GM12878 (cell line): ENCODE results near the gene LSM14B. TPM values are rescaled to one million over a fixed set of nuclear protein-coding genes. Genes with fewer than 3 reads are reported as not detected.

Experiments
- ATAC-seq: fragments of 200-7000 bp; cut with Tn5 transposase; 3 replicates; pipeline ENCODE4 v1.9.1; 2020; ENCODE audit warnings: mild to moderate bottlenecking, moderate library complexity
- BruUV-seq: library from RNA; stranded (reverse); fragments of 400-500 nt; replicated peaks from 2 replicates; lab custom pipeline; 2021; lab: Mats Ljungman, UMichigan
- CTCF ChIA-PET: fragments of 300-600 bp; sonication (Branson Sonifier 250); formaldehyde crosslinking; extraction: SDS; loops from one replicate; lab custom pipeline; 2021; ENCODE audit warnings: inconsistent platforms; lab: Yijun Ruan, JAX
- POLR2A ChIA-PET: fragments of 350-600 bp; formaldehyde crosslinking; extraction: SDS; loops from one replicate; lab custom pipeline; 2021; ENCODE audit warnings: inconsistent platforms; lab: Charles Lee
- RAD21 ChIA-PET: fragments of 300-600 bp; sonication (Branson Sonifier 250); formaldehyde crosslinking; loops from one replicate; lab custom pipeline; 2023; ENCODE audit warnings: antibody characterized with exemption; ENCODE audit not compliant: unreplicated experiment; lab: Charles Lee
- SMC1A ChIA-PET: fragments of 300-600 bp; sonication (Branson Sonifier 250); formaldehyde crosslinking; loops from one replicate; lab custom pipeline; 2023; ENCODE audit not compliant: unreplicated experiment, uncharacterized antibody; lab: Charles Lee
- DNase-seq: peaks from one replicate; pipeline ENCODE4 v3.0.0-alpha.2; 2011; ENCODE audit warnings: low read depth, low spot score
- FAIRE-seq: peaks from 3 replicates; lab custom pipeline; 2011; peaks lifted over from hg19 to GRCh38; lab: Jason Lieb, UNC
- H2AFZ ChIP-seq: 2 replicates; pipeline ENCODE4 v1.6.0; 2011; ENCODE audit warnings: low read depth, low read length, control low read depth; ENCODE audit not compliant: control insufficient read depth
- H3K27ac ChIP-seq: 2 replicates; pipeline ENCODE4 v1.5.1; 2011; ENCODE audit warnings: control low read depth; ENCODE audit not compliant: control insufficient read depth, insufficient read depth
- H3K27me3 ChIP-seq, 2 experiments: replicated peaks in 1 of 2; 2 replicates each; pipeline versions ENCODE4 v1.6.0 to v1.6.1; 2011; ENCODE audit warnings: low read length in 1 of 2; ENCODE audit not compliant: control insufficient read depth in 2 of 2, insufficient read depth in 2 of 2
- H3K36me3 ChIP-seq, 2 experiments: 2 replicates each; pipeline ENCODE4 v1.5.1; 2011; ENCODE audit warnings: low read length in 1 of 2; ENCODE audit not compliant: control insufficient read depth in 2 of 2, insufficient read depth in 2 of 2
- H3K4me1 ChIP-seq: 2 replicates; pipeline ENCODE4 v1.6.1; 2011; ENCODE audit warnings: mild to moderate bottlenecking, low read length, moderate library complexity, mixed read lengths; ENCODE audit not compliant: control insufficient read depth, insufficient read depth
- H3K4me2 ChIP-seq: 2 replicates; pipeline ENCODE4 v1.6.0; 2011; ENCODE audit warnings: control low read depth; ENCODE audit not compliant: control insufficient read depth, insufficient read depth
- H3K4me3 ChIP-seq: fragments of 200-600 bp; sonication (generic); 2 replicates; pipeline ENCODE4 v1.5.1; 2016
- H3K79me2 ChIP-seq: 2 replicates; pipeline ENCODE4 v1.6.0; 2011; ENCODE audit warnings: low read length; ENCODE audit not compliant: control insufficient read depth, insufficient read depth
- H3K9ac ChIP-seq: 2 replicates; pipeline ENCODE4 v1.8.0; 2011; ENCODE audit warnings: low read length, control low read depth, mixed read lengths; ENCODE audit not compliant: control insufficient read depth, insufficient read depth
- H3K9me3 ChIP-seq: replicated peaks from 3 replicates; pipeline ENCODE4 v1.5.1; 2011; ENCODE audit warnings: mild to moderate bottlenecking, low read length; ENCODE audit not compliant: control insufficient read depth, insufficient read depth
- H4K20me1 ChIP-seq: 2 replicates; pipeline ENCODE4 v1.6.0; 2011; ENCODE audit not compliant: control insufficient read depth, insufficient read depth
- EED ChIP-seq: sonication (generic); IDR thresholded peaks from 2 replicates; pipeline ENCODE4 v1.6.1; 2016; ENCODE audit warnings: antibody characterized with exemption, low read depth
- KLF5 ChIP-seq: fragments of 450-650 bp; IDR thresholded peaks from 2 replicates; pipeline ENCODE4 v1.6.1; 2014; ENCODE audit warnings: mild to moderate bottlenecking; ENCODE audit not compliant: partially characterized antibody
- PRDM15 ChIP-seq: fragments of 450-650 bp; formaldehyde crosslinking; IDR thresholded peaks from 2 replicates; pipeline ENCODE4 v1.4.0; 2020; ENCODE audit warnings: mild to moderate bottlenecking, moderate library complexity
- USF1 ChIP-seq: IDR thresholded peaks from 2 replicates; pipeline ENCODE4 v1.6.1; 2011; ENCODE audit warnings: borderline replicate concordance, low read depth, mild to moderate bottlenecking, moderate library complexity, mixed read lengths, low read length; ENCODE audit not compliant: insufficient read depth; ENCODE audit errors: extremely low read length
- USF2 ChIP-seq: IDR thresholded peaks from 2 replicates; pipeline ENCODE4 v1.6.1; 2011; ENCODE audit warnings: low read depth, low read length, improper control_type of control experiment, borderline replicate concordance
- WRNIP1 ChIP-seq: IDR thresholded peaks from 2 replicates; pipeline ENCODE4 v1.6.1; 2011; ENCODE audit warnings: low read depth, low read length, improper control_type of control experiment, borderline replicate concordance
- ZNF274 ChIP-seq: IDR thresholded peaks from one replicate; pipeline ENCODE4 v1.8.0; 2011; ENCODE audit not compliant: insufficient read length, insufficient read depth
- WGBS: methylation state at CpG from one replicate; pipeline ENCODE4 v1.1.6; 2016; ENCODE audit warnings: low lambda C conversion rate; ENCODE audit not compliant: insufficient replicate concordance, insufficient coverage; ENCODE audit errors: missing lambda C conversion rate; 5-methylcytosine and 5-hydroxymethylcytosine counted together
- in situ Hi-C: fragments of 300-500 bp; cut with MboI; formaldehyde crosslinking; loops from 9 replicates; pipeline ENCODE4 v1.14.3; 2018; ENCODE audit warnings: mixed read lengths
- intact Hi-C: fragments of 100-400 bp; cut with micrococcal nuclease; formaldehyde crosslinking; loops from one replicate; pipeline ENCODE4 v1.14.2; 2022; ENCODE audit not compliant: unreplicated experiment
- polyA plus RNA-seq, 11 experiments: library from polyadenylated mRNA; depleted of rRNA in 4 of 11; unstranded in 6 of 11; stranded (reverse) in 5 of 11; fragments of >200 nt; fragmentation: Nextera tagmentation in 4 of 11; fragmentation: Illumina TruSeq in 1 of 11; extraction: Ambion mirVana in 4 of 11; extraction: Trizol in 1 of 11; gene quantifications; 1 replicate in 1 of 11; 2 replicates in 10 of 11; pipeline versions ENCODE4 v1.2.1 to v1.2.3, GENCODE V29; 2011 to 2016; ENCODE audit warnings: inconsistent platforms in 2 of 11, missing spikeins in 2 of 11, low read depth in 1 of 11
- total RNA-seq, 4 experiments: library from RNA; depleted of rRNA in 3 of 4; stranded (reverse); fragments of >200 nt in 3 of 4; fragmentation: Illumina TruSeq in 1 of 4; extraction: Trizol in 1 of 4; gene quantifications; 2 replicates each; pipeline versions ENCODE4 v1.2.1 to v1.2.3, GENCODE V29; 2013 to 2021

The LSM14B gene
- total and polyA plus RNA-seq, 10 of the 15 experiments (the other 5 are each of a cell fraction or from before 2014, with no cell fraction given) = 0.56 to 34.3 (median 15.6) TPM

- no peaks in the 10 kb centered on the region for H3K27me3 ChIP-seq
- peaks cover 9% of the 10 kb centered on the region for H3K4me1 ChIP-seq
- BruUV-seq = no TSS peak
- H3K4me3 ChIP-seq = no peak overlapping the region
- no peak overlapping the region for H3K9ac ChIP-seq
- H3K36me3 ChIP-seq = peaks cover 16 to 31% of the 10 kb centered on the region in 2 experiments; a peak in 3 of 4 replicates
- ChIA-PET SMC1A (no interaction called here), RAD21 (no interaction called here), POLR2A (no interaction called here), CTCF (no interaction called here)
- no peak for TF ChIP-seq USF2
- no peak for TF ChIP-seq WRNIP1
- TF ChIP-seq PRDM15 (CRISPR knock-in tag) = no peak
- no peak for TF ChIP-seq KLF5
- no peak for TF ChIP-seq USF1
- TF ChIP-seq EED = no peak
- TF ChIP-seq ZNF274 = no peak
- intact Hi-C loops = no loop called here
- in situ Hi-C loops = no loop called here
- H3K9me3 ChIP-seq = no peaks in the 10 kb centered on the region; the same call in 2 of the 3 replicates
- no peak overlapping the region for H3K4me2 ChIP-seq
- no peak for FAIRE-seq
- no peak overlapping the region for H2AFZ ChIP-seq
- no peak overlapping the region for H3K27ac ChIP-seq
- 94% methylated on average over 10 of the region's 12 CpGs for WGBS
- no peak for DNase-seq
- H3K79me2 ChIP-seq = peaks cover 6% of the 10 kb centered on the region
- ATAC-seq = no peak
- no peaks in the 10 kb centered on the region for H4K20me1 ChIP-seq
These were observed 35.8 kb downstream of the LSM14B start for GRCh38 chr20:62158088-62158400.
